IPS-15b (cell line): Measurements from ENCODE around the gene AGAP6.
"Not testable (repeated sequence)": the region's sequence is repeated elsewhere in the genome, so short reads cannot be mapped to it uniquely, and the experiment has no call there.

Source experiments
- H3K27me3 ChIP-seq: one replicate; pipeline ENCODE4 v1.6.1; 2013; ENCODE audit warnings: low read length; ENCODE audit not compliant: control insufficient read depth, insufficient read depth
- H3K36me3 ChIP-seq: one replicate; pipeline ENCODE4 v1.6.1; 2013; ENCODE audit warnings: low read length; ENCODE audit not compliant: control insufficient read depth, insufficient read depth
- H3K4me1 ChIP-seq: one replicate; pipeline ENCODE4 v1.6.1; 2013; ENCODE audit warnings: mild to moderate bottlenecking, low read length; ENCODE audit not compliant: control insufficient read depth, insufficient read depth
- H3K4me3 ChIP-seq: one replicate; pipeline ENCODE4 v1.5.1; 2013; ENCODE audit warnings: low read depth, low read length
- H3K9ac ChIP-seq: one replicate; pipeline ENCODE4 v1.6.1; 2013; ENCODE audit warnings: low read depth, mild to moderate bottlenecking, low read length
- H3K9me3 ChIP-seq: one replicate; pipeline ENCODE4 v1.6.1; 2013; ENCODE audit warnings: mild to moderate bottlenecking, low read length; ENCODE audit not compliant: control insufficient read depth, insufficient read depth

Gene AGAP6

DNA sequence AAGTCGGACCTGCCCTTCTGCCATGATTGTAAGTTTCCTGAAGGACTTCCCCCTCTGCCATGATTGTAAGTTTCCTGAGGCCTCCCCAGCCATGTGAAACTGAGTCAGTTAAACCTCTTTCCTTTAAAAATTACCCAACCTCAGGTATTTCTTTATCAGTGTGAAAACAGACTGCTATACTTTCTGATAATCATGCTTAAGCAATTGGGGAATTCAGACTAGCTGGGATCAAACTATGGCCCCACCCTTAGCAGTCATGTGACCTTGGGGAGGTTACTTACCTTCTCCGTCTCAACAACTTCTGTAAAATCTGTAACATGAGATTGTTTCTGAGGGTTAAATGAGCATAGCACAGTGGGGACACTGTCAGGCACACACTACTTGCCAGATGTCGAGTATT is 999 bp upstream of the AGAP6 start:
- H3K36me3 ChIP-seq, H3K4me1 ChIP-seq, H3K9me3 ChIP-seq, H3K9ac ChIP-seq, H3K4me3 ChIP-seq, H3K27me3 ChIP-seq: not testable (repeated sequence)

GRCh38 chr10:49995321-49995720 is 7.1 kb downstream of the AGAP6 start:
- H3K4me1 ChIP-seq, H3K27me3 ChIP-seq, H3K9me3 ChIP-seq, H3K4me3 ChIP-seq, H3K9ac ChIP-seq, H3K36me3 ChIP-seq: not testable (repeated sequence)

DNA sequence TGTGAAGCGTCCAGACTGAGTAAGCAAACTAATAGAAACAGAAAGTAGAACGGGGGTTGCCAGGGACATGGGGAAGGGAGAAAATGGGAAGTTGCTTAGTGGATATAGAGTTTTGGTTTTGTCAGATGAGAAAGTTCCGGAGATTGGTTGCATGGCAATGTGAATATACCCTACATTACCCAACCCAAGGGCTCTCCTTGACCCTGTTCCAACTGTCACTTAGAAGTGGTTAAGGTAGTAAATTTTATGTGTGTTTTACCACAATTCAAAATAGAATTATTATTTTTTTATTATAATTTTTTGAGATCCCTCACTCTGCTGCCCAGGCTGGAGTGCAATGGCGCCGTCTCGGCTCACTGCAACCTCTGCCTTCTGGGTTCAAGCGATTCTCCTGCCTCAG is 25.8 kb downstream of the AGAP6 start:
- H3K9ac ChIP-seq, H3K27me3 ChIP-seq, H3K4me1 ChIP-seq, H3K36me3 ChIP-seq, H3K9me3 ChIP-seq, H3K4me3 ChIP-seq: not testable (repeated sequence)

GRCh38 chr10:50015596-50016220 is 27.5 kb downstream of the AGAP6 start:
- not testable (repeated sequence) for H3K36me3 ChIP-seq, H3K9me3 ChIP-seq, H3K9ac ChIP-seq, H3K4me3 ChIP-seq, H3K27me3 ChIP-seq, H3K4me1 ChIP-seq

- H3K9me3 ChIP-seq, H3K9ac ChIP-seq, H3K4me3 ChIP-seq, H3K27me3 ChIP-seq, H3K36me3 ChIP-seq, H3K4me1 ChIP-seq: not testable (repeated sequence)
These were observed 28.7 kb downstream of the AGAP6 start for GRCh38 chr10:50016926-50017325.

- H3K27me3 ChIP-seq, H3K9ac ChIP-seq, H3K4me3 ChIP-seq, H3K4me1 ChIP-seq, H3K36me3 ChIP-seq, H3K9me3 ChIP-seq: not testable (repeated sequence)
These were observed 29.4 kb downstream of the AGAP6 start for GRCh38 chr10:50017646-50018045.

- H3K4me1 ChIP-seq, H3K4me3 ChIP-seq, H3K9me3 ChIP-seq: not testable (repeated sequence)
These were observed 31.1 kb downstream of the AGAP6 start for GRCh38 chr10:50019279-50019678.

GRCh38 chr10:50020451-50021024 is 32.3 kb downstream of the AGAP6 start:
- not testable (repeated sequence) for H3K36me3 ChIP-seq, H3K9me3 ChIP-seq, H3K4me3 ChIP-seq, H3K4me1 ChIP-seq, H3K9ac ChIP-seq, H3K27me3 ChIP-seq

More at GRCh38 chr10:50019279-50019678, 31.1 kb downstream of the AGAP6 start:
- H3K27me3 ChIP-seq, H3K9ac ChIP-seq, H3K36me3 ChIP-seq: not testable (repeated sequence)

DNA sequence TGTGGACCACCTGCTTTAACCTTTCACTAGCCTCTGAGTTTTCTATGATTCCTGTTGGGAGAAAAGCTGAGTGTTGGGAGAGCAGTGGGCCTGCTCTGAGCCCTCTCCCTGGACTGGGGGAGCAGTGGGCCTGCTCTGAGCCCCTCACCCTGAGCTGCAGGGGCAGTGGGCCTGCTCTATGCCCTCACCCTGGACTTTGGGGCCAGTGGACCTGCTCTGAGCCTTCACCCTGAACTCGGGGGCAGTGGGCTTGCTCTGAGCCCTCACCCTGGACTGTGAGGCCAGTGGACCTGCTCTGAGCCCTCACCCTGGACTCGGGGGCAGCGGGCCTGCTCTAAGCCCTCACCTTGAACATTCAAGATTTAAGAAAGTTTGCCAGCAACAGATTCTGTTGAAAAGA is 33.4 kb downstream of the AGAP6 start:
- Histone ChIP-seq H3K9me3 (no peaks in the 10 kb centered on the region), H3K9ac (no peak overlapping the region), H3K36me3 (no peaks in the 10 kb centered on the region), H3K4me1 (no peaks in the 10 kb centered on the region), H3K4me3 (no peak overlapping the region), H3K27me3 (peaks cover 3% of the 10 kb centered on the region)

DNA sequence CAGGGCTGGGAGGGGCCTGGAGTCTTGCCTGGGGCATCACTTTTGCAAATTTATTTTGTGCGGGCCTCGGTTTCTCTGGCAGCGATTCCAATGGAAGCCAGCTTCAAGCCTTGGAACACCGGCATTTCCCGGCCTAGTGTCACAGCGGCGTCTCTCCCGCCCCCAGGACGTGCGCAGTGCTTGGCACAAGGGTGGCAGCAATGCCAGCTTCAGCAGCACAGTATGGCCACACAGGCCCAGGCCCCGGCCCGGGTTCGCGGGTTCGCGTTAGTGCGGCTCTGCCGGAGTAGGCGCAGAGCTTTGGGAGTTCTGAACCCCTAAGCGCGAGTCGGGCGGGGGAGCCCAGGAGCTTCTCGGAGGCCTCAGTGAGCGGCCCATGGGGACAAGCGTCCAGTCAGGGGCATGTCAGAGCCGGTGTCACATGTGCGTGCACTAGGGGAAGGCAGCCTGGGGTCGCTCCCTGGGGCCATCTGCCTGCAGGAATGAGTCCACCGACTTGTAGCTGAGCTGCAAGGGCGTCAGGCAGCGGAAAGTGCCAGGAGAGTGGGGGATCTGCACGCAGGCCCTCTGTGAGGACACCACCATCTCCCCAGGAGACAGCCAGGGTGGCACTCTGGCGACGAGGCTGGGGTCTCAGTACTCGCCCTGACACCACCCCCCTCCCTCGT is 36.6 kb downstream of the AGAP6 start:
- not testable (repeated sequence) for H3K36me3 ChIP-seq, H3K9me3 ChIP-seq, H3K4me1 ChIP-seq, H3K27me3 ChIP-seq, H3K4me3 ChIP-seq, H3K9ac ChIP-seq

- Histone ChIP-seq H3K4me3 (no peak overlapping the region), H3K36me3 (no peaks in the 10 kb centered on the region), H3K27me3 (peaks cover 3% of the 10 kb centered on the region)
These were observed 37.4 kb downstream of the AGAP6 start for GRCh38 chr10:50025627-50026026.

DNA sequence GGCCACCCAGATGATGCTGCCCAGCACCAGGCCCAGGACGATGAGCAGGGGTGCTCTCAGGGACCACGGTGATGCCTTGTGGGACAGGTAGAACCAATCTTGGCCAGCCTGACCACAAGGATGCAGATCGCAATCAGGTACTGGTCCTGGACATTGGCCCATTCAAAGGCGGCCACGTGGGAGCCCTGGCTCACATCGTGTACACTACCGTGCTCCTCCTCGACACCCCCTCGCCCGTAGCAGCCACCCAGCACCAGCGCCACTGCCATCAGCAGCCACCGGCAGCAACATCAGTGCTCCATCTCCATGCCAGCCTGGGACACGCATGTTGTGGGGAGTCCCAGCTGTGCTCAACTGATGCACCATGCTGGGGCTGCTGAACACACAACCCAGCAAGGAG is 39.0 kb downstream of the AGAP6 start:
- no peak overlapping the region for H3K9ac ChIP-seq
- H3K27me3 ChIP-seq: peaks cover 3% of the 10 kb centered on the region
- H3K36me3 ChIP-seq: no peaks in the 10 kb centered on the region
- H3K9me3 ChIP-seq: no peaks in the 10 kb centered on the region
- no peaks in the 10 kb centered on the region for H3K4me1 ChIP-seq
- H3K4me3 ChIP-seq: no peak overlapping the region

More at GRCh38 chr10:50025627-50026026, 37.4 kb downstream of the AGAP6 start:
- Histone ChIP-seq H3K9me3 (no peaks in the 10 kb centered on the region), H3K4me1 (no peaks in the 10 kb centered on the region), H3K9ac (no peak overlapping the region)
